LNCAP (cell line): ENCODE results near the gene ATP9A.

Source experiments
- CTCF ChIP-seq: fragments of 450-650 bp; IDR thresholded peaks from 2 replicates; pipeline ENCODE4 v1.5.1; 2017; ENCODE audit warnings: mild to moderate bottlenecking

Gene ATP9A

DNA sequence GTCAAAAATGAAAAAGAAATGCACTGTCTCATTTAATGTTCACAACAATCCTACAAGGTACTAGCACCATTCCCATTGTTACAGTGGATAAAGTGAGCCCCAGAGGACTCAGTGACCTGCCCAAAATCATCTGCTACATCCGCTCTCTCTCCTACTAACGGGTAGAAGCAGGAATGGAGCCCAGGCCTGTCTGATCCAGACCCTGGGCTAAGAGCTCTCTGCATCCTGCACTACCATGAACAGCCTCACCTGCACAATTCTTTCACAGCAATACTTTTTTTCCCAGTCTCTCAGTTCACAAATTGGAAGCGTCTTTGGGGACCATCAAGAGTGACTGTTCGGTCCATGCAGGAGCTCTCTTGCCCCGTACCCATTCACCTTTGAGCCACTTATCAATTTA is 31.2 kb downstream of the ATP9A start:
- no peak for TF ChIP-seq CTCF

DNA sequence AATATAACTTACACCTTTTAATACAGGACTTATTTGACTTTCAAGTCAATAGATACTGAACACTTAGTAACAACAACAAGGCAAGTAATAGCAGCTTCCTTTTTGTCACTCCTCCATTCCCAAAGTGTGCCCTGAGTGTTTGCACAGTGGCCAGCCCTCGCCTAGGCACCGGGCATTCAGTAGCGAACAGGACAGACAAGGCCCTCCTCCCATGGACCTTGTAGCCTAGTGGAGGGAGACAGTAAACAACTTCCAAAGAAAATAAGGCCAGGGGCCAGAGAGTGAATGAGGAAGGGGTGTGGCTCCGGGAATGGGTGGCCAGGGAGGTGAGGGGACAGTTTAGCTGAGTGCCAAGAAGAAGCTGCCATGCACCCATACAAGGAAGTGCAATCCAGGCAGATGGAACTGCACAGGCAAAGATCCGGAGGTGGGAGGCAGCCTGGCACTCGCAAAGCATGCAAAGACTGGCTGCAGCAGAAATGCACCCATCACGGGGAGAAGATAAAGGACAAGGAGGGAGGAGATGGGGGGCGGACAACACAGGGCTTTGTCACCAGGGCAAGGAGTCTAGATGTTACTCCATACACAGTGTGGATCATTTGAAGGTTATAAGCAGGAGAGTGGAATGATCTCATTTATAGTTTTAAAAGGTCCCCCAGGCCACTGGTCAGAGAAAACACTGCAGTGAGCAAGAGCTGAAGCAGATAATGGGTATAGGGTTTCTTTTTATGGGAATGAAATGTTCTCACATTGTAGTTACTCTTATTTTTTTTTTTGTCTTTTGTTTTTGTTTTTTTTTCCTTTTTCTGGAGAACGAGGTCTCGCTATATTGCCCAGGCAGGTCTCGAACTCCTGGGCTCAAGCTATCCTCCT is 32.2 kb downstream of the ATP9A start:
- no peak for TF ChIP-seq CTCF

DNA sequence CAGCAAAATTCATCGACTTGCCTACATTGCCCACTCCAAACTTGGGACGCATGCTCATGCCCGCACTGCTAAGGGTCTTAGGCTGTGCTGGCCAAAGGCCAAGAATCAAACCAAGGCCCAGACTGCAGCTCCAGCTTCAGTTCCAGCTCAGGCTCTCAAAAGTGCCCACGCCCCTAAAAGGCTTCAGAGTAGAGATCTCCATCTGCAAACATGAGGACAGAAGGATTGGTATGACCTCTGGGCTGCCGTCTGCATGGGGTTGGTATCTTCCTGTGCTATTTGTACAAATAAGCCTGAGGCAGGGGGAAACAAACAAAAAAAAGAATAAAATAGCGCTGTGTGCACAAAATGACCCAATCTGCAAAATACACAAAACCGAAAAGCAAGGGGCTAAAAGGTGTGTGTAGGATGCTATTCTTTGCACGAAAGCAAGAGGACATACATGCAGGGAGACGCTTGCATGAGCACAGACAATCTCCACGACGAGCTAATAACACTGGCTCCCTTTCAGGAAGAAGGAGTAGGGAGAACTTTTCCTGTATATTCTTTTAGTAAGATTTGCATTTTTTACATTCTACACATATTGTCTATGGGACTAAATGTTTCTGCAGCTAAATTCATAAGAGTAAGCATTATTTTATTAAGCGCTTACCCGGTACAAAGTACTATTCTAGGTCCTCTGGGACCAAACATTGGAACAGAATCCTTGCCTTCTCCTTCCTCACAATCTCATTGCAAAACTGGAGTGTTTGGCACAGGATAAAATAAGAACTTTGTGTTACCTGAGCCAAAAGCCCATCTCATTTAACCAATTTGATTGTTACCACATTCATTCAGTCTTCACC is 33.1 kb downstream of the ATP9A start:
- TF ChIP-seq CTCF = no peak

- TF ChIP-seq CTCF = no peak
These were observed 35.1 kb downstream of the ATP9A start for GRCh38 chr20:51733070-51733469.

- no peak for TF ChIP-seq CTCF
These were observed 35.9 kb downstream of the ATP9A start for GRCh38 chr20:51732096-51732791.

DNA sequence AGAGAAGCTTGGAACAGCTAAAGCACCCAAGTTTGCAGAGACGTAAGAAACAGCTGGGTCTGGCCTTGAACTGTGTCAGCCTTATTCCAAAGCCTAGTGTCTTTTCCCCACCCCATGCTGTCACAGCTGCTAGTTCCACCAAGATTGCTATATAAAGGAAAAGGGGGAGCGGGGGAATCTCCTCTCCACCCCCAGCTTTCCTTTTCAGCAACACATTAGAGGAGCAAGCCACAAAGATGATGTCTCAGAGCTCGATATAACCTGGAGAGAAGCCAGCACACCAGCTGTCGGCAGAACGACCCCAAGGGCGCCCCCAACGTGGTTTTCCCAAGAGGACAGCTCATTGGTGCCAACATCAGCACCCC is 36.5 kb downstream of the ATP9A start:
- no peak for TF ChIP-seq CTCF

DNA sequence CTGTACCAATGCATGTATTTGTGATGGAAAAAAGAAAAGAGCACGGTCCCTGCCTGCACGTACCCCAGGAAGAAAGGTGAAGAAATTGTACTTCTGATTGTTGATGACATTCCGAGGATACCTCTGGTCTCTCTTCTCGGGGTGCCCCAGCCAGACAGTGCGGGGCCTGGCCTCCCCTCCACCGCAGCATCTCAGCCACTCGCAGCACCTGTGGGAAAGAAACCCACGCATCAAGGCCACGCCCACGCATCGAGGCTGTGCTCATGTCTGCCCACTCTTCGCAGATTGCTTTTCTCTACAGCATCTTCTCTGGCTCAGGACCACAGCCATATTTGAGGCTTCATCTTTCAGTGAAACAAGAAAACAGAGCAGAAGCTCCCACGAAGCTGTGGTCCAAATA is 38.4 kb downstream of the ATP9A start:
- TF ChIP-seq CTCF = no peak
